Liver (tissue), 9 donors: ENCODE data around the gene SYT2. TPM values are rescaled to one million over a fixed set of nuclear protein-coding genes. Genes with fewer than 3 reads are reported as not detected.

Experiments used
- DNase-seq: peaks from one replicate; pipeline ENCODE4 v3.0.0-alpha.2; 2017; ENCODE audit warnings: low spot score
- H3K27ac ChIP-seq, 2 donors: one replicate each; pipeline ENCODE4 v1.7.0; 2013; ENCODE audit warnings: inconsistent platforms in 2 of 2, low read length in 2 of 2, control low read depth in 1 of 2, low read depth in 1 of 2, mild to moderate bottlenecking in 1 of 2
- H3K27me3 ChIP-seq, 4 donors: one replicate each; pipeline versions ENCODE4 v1.6.1 to v1.7.0; 2013; ENCODE audit warnings: low read length in 3 of 4, inconsistent platforms in 1 of 4, mild to moderate bottlenecking in 1 of 4, moderate library complexity in 1 of 4; ENCODE audit not compliant: control insufficient read depth in 4 of 4, insufficient read depth in 4 of 4
- H3K36me3 ChIP-seq, 4 donors: one replicate each; pipeline versions ENCODE4 v1.6.1 to v1.7.0; 2013; ENCODE audit warnings: low read length in 3 of 4, mild to moderate bottlenecking in 3 of 4, low read depth in 1 of 4, moderate library complexity in 1 of 4; ENCODE audit not compliant: control insufficient read depth in 4 of 4, insufficient read depth in 3 of 4
- H3K4me1 ChIP-seq, 4 donors: one replicate each; pipeline versions ENCODE4 v1.6.1 to v1.7.0; 2013; ENCODE audit warnings: low read length in 3 of 4, mild to moderate bottlenecking in 3 of 4, moderate library complexity in 1 of 4; ENCODE audit not compliant: control insufficient read depth in 4 of 4, insufficient read depth in 4 of 4
- H3K4me3 ChIP-seq, 3 donors: one replicate each; pipeline versions ENCODE4 v1.6.1 to v1.7.0; 2013; ENCODE audit warnings: low read length in 3 of 3, control low read depth in 1 of 3, low read depth in 1 of 3, mild to moderate bottlenecking in 1 of 3
- H3K9ac ChIP-seq, 2 donors: one replicate each; pipeline ENCODE4 v1.7.0; 2013; ENCODE audit warnings: low read length in 2 of 2, mild to moderate bottlenecking in 2 of 2, moderate library complexity in 2 of 2, control low read depth in 1 of 2, low read depth in 1 of 2
- H3K9me3 ChIP-seq, 4 donors: one replicate each; pipeline versions ENCODE4 v1.6.1 to v1.7.0; 2013; ENCODE audit warnings: low read length in 3 of 4; ENCODE audit not compliant: control insufficient read depth in 4 of 4
- CTCF ChIP-seq: fragments of 150-350 bp; IDR thresholded peaks from 2 replicates; pipeline ENCODE4 v1.5.1; 2017; ENCODE audit warnings: improper control_type of control experiment, low read depth, low read length; ENCODE audit not compliant: missing input control
- EGR1 ChIP-seq, 2 donors: IDR thresholded peaks; 2 replicates each; pipeline ENCODE4 v1.6.1; 2016 to 2018; ENCODE audit warnings: antibody characterized with exemption in 2 of 2, low read depth in 2 of 2
- FOXA1 ChIP-seq: IDR thresholded peaks from 2 replicates; pipeline ENCODE4 v1.6.1; 2016; ENCODE audit warnings: antibody characterized with exemption
- FOXA2 ChIP-seq: IDR thresholded peaks from 2 replicates; pipeline ENCODE4 v1.6.1; 2016; ENCODE audit warnings: antibody characterized with exemption
- GABPA ChIP-seq, 2 donors: IDR thresholded peaks in 1 of 2; conservative IDR thresholded peaks in 1 of 2; 2 replicates each; pipeline ENCODE4 v1.6.1; 2016; ENCODE audit warnings: antibody characterized with exemption in 2 of 2, mild to moderate bottlenecking in 1 of 2, moderate library complexity in 1 of 2
- HNF4A ChIP-seq, 2 donors: conservative IDR thresholded peaks; 2 replicates each; pipeline ENCODE4 v1.6.1; 2016; ENCODE audit warnings: antibody characterized with exemption in 2 of 2, mild to moderate bottlenecking in 2 of 2
- HNF4G ChIP-seq: IDR thresholded peaks from 2 replicates; pipeline ENCODE4 v1.6.1; 2016; ENCODE audit warnings: antibody characterized with exemption
- JUND ChIP-seq, 2 donors: IDR thresholded peaks; 2 replicates each; pipeline ENCODE4 v1.6.1; 2016; ENCODE audit warnings: antibody characterized with exemption in 2 of 2
- NR2F2 ChIP-seq: IDR thresholded peaks from 2 replicates; pipeline ENCODE4 v1.6.1; 2016; ENCODE audit warnings: antibody characterized with exemption
- RAD21 ChIP-seq, 2 donors: IDR thresholded peaks; 2 replicates each; pipeline ENCODE4 v1.6.1; 2016; ENCODE audit warnings: antibody characterized with exemption in 2 of 2, mild to moderate bottlenecking in 2 of 2
- REST ChIP-seq: IDR thresholded peaks from 2 replicates; pipeline ENCODE4 v1.6.1; 2016; ENCODE audit warnings: antibody characterized with exemption, mild to moderate bottlenecking
- RXRA ChIP-seq, 2 donors: IDR thresholded peaks; 2 replicates each; pipeline ENCODE4 v1.6.1; 2017 to 2018; ENCODE audit warnings: antibody characterized with exemption in 2 of 2, mild to moderate bottlenecking in 1 of 2
- SP1 ChIP-seq: IDR thresholded peaks from 2 replicates; pipeline ENCODE4 v1.6.1; 2018; ENCODE audit warnings: antibody characterized with exemption, mild to moderate bottlenecking
- TAF1 ChIP-seq: conservative IDR thresholded peaks from 2 replicates; pipeline ENCODE4 v1.6.1; 2016; ENCODE audit warnings: antibody characterized with exemption, mild to moderate bottlenecking
- YY1 ChIP-seq: IDR thresholded peaks from 2 replicates; pipeline ENCODE4 v1.6.1; 2016; ENCODE audit warnings: antibody characterized with exemption, mild to moderate bottlenecking
- WGBS: extraction: QIAGEN DNeasy Blood & Tissue Kit; methylation state at CpG from one replicate; pipeline ENCODE4 v1.1.7; 2013; 5-methylcytosine and 5-hydroxymethylcytosine counted together
- polyA plus RNA-seq, 2 donors: library from polyadenylated mRNA; stranded (reverse) in 1 of 2; unstranded in 1 of 2; fragments of 200-250 nt in 1 of 2; fragments of >200 nt in 1 of 2; fragmentation: Nextera tagmentation in 1 of 2; extraction: Ambion mirVana in 1 of 2; gene quantifications; one replicate each; pipeline versions ENCODE4 v1.2.1 to v1.2.3, GENCODE V29; 2013 to 2015
- total RNA-seq, 2 donors: library from RNA; depleted of rRNA; stranded (reverse); fragments of >200 nt; gene quantifications; one replicate each; pipeline ENCODE4 v1.2.3, GENCODE V29; 2014
- TF ChIP-seq, protein P1 (sequence below): IDR thresholded peaks from 2 replicates; pipeline ENCODE4 v1.6.1; 2016; ENCODE audit warnings: antibody characterized with exemption
- TF ChIP-seq, protein P2 (sequence below): IDR thresholded peaks from 2 replicates; pipeline ENCODE4 v1.6.1; 2016; ENCODE audit warnings: antibody characterized with exemption
- TF ChIP-seq, protein P3 (sequence below): IDR thresholded peaks from 2 replicates; pipeline ENCODE4 v1.6.1; 2016; ENCODE audit warnings: antibody characterized with exemption
- donor health status: healthy.
- donor health status: healthy.
- donor health status: healthy.
- donor health status: healthy.
- donor health status: healthy.

SYT2 gene
- total and polyA plus RNA-seq, 4 donors = under 0.01 to 0.07 TPM; not detected in 2

GRCh38 chr1:202590975-202591411 lies 119.3 kb downstream of the SYT2 start:
- WGBS = 90% methylated on average over 5 of the region's 5 CpGs
- no peak for DNase-seq
- Histone ChIP-seq H3K36me3 (peaks cover 0 to 3% (median 0%) of the 10 kb centered on the region in 4 donors), H3K27me3 (no peaks in the 10 kb centered on the region), H3K27ac (no peak overlapping the region), H3K4me1 (peaks cover 0 to 2% (median 0%) of the 10 kb centered on the region in 4 donors), H3K9ac (no peak overlapping the region), H3K4me3 (no peak overlapping the region), H3K9me3 (no peaks in the 10 kb centered on the region)
- TF ChIP-seq, protein P1, sequence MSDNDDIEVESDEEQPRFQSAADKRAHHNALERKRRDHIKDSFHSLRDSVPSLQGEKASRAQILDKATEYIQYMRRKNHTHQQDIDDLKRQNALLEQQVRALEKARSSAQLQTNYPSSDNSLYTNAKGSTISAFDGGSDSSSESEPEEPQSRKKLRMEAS = no peak
- TF ChIP-seq EGR1 (IDR thresholded peaks at IDR 0.05; ENCODE audit: low read depth in 2 of 2) = no peak
- TF ChIP-seq FOXA1 = no peak
- no peak for TF ChIP-seq TAF1
- TF ChIP-seq, protein P2, sequence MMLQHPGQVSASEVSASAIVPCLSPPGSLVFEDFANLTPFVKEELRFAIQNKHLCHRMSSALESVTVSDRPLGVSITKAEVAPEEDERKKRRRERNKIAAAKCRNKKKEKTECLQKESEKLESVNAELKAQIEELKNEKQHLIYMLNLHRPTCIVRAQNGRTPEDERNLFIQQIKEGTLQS = no peak
- no peak for TF ChIP-seq YY1
- no peak for TF ChIP-seq JUND (IDR thresholded peaks at IDR 0.05)
- no peak for TF ChIP-seq GABPA (IDR thresholded peaks at IDR 0.05 in 1 of 2, conservative IDR thresholded peaks at IDR 0.05 in 1 of 2)
- TF ChIP-seq REST = no peak
- TF ChIP-seq HNF4A (conservative IDR thresholded peaks at IDR 0.05) = no peak
- no peak for TF ChIP-seq NR2F2
- TF ChIP-seq FOXA2 = no peak
- TF ChIP-seq SP1 = no peak
- no peak for TF ChIP-seq CTCF
- TF ChIP-seq RXRA (IDR thresholded peaks at IDR 0.05) = no peak
- no peak for TF ChIP-seq RAD21 (IDR thresholded peaks at IDR 0.05)
- TF ChIP-seq, protein P3, sequence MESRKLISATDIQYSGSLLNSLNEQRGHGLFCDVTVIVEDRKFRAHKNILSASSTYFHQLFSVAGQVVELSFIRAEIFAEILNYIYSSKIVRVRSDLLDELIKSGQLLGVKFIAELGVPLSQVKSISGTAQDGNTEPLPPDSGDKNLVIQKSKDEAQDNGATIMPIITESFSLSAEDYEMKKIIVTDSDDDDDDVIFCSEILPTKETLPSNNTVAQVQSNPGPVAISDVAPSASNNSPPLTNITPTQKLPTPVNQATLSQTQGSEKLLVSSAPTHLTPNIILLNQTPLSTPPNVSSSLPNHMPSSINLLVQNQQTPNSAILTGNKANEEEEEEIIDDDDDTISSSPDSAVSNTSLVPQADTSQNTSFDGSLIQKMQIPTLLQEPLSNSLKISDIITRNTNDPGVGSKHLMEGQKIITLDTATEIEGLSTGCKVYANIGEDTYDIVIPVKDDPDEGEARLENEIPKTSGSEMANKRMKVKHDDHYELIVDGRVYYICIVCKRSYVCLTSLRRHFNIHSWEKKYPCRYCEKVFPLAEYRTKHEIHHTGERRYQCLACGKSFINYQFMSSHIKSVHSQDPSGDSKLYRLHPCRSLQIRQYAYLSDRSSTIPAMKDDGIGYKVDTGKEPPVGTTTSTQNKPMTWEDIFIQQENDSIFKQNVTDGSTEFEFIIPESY = no peak
- TF ChIP-seq HNF4G = no peak
